GM20000 (cell line): Measurements from ENCODE around the gene ERC1.

ENCODE experiments used
- DNase-seq: peaks from one replicate; pipeline ENCODE4 v3.0.0; 2012; ENCODE audit warnings: low spot score
- CTCF ChIP-seq: IDR thresholded peaks from 2 replicates; pipeline ENCODE4 v1.5.1; 2012; ENCODE audit warnings: mild to moderate bottlenecking, control low read depth; ENCODE audit errors: extremely low read depth, missing control alignments

The ERC1 gene

GRCh38 chr12:1439201-1439600, 448.2 kb downstream of the ERC1 start:
- DNase-seq = no peak

GRCh38 chr12:1439687-1440086, 448.7 kb downstream of the ERC1 start:
- DNase-seq = no peak
- TF ChIP-seq CTCF = no peak

More at GRCh38 chr12:1439201-1439600, 448.2 kb downstream of the ERC1 start:
- TF ChIP-seq CTCF = no peak

- no peak for DNase-seq
- TF ChIP-seq CTCF = no peak
Measured at GRCh38 chr12:1443421-1444141, 452.6 kb downstream of the ERC1 start.

GRCh38 chr12:1444142-1444516, 453.1 kb downstream of the ERC1 start:
- no peak for DNase-seq
- TF ChIP-seq CTCF = no peak

GRCh38 chr12:1445807-1446206, 454.8 kb downstream of the ERC1 start:
- no peak for DNase-seq
- TF ChIP-seq CTCF = no peak

GRCh38 chr12:1448336-1448735, 457.3 kb downstream of the ERC1 start:
- TF ChIP-seq CTCF = no peak
- no peak for DNase-seq

GRCh38 chr12:1453810-1454209, 462.8 kb downstream of the ERC1 start:
- TF ChIP-seq CTCF = no peak
- DNase-seq = no peak
